Activated effector memory CD4-positive, alpha-beta T cell treated with Interleukin-2 at 50 U/mL for 16 hours (primary cell): ENCODE data around the gene ENO3.

Source experiments
- DNase-seq: peaks from one replicate; pipeline ENCODE4 v3.0.0-alpha.2; 2020

ENO3 gene

GRCh38 chr17:4978726-4979125 lies 27.8 kb downstream of the ENO3 start:
- DNase-seq, result no peak

- DNase-seq, result peak; percentile 18
These were observed 29.8 kb downstream of the ENO3 start for GRCh38 chr17:4980644-4981216.

GRCh38 chr17:4982305-4982704 lies 31.4 kb downstream of the ENO3 start:
- no peak for DNase-seq

- DNase-seq, result no peak
These were observed 35.5 kb downstream of the ENO3 start for GRCh38 chr17:4986403-4986802.

- DNase-seq, result peak; percentile 81
These were observed 36.2 kb downstream of the ENO3 start, which contains the start of gene CAMTA2 for GRCh38 chr17:4986951-4987766. CAMTA2 (minus strand) TSS chr17:4987675; CDS start chr17:4986222, 1,453 bp downstream.

- no peak for DNase-seq
These were observed 37.0 kb downstream of the ENO3 start for GRCh38 chr17:4987767-4988567.

GRCh38 chr17:4994081-4994595 lies 43.2 kb downstream of the ENO3 start:
- DNase-seq, result no peak

GRCh38 chr17:4997302-4998026 lies 46.5 kb downstream of the ENO3 start, which contains the start of the genes INCA1 and KIF1C:
INCA1 (minus strand) TSS chr17:4997522; CDS start chr17:4994437, 3,085 bp downstream.
KIF1C (plus strand) TSS chr17:4997950; CDS start chr17:5000247, 2,297 bp downstream.
- peak; percentile 88 for DNase-seq

- no peak for DNase-seq
These were observed 47.3 kb downstream of the ENO3 start for GRCh38 chr17:4998027-4998731.

- no peak for DNase-seq
These were observed 48.0 kb downstream of the ENO3 start for GRCh38 chr17:4998732-4999429.

GRCh38 chr17:4999430-5000093 lies 48.6 kb downstream of the ENO3 start:
- DNase-seq, result no peak

GRCh38 chr17:5000237-5000639 lies 49.3 kb downstream of the ENO3 start:
- DNase-seq, result no peak

GRCh38 chr17:5002121-5002788 lies 51.3 kb downstream of the ENO3 start:
- DNase-seq, result no peak

- no peak for DNase-seq
These were observed 52.4 kb downstream of the ENO3 start for GRCh38 chr17:5003214-5003867.
